GM12872 (cell line): ENCODE data around the gene UCHL5.

ENCODE experiments used
- TF ChIP-seq, protein P1 (sequence below): IDR thresholded peaks from 3 replicates; pipeline ENCODE4 v1.5.1; 2011; ENCODE audit warnings: low read depth, mild to moderate bottlenecking, low read length, moderate library complexity; ENCODE audit not compliant: insufficient read depth

UCHL5 gene, protein sequence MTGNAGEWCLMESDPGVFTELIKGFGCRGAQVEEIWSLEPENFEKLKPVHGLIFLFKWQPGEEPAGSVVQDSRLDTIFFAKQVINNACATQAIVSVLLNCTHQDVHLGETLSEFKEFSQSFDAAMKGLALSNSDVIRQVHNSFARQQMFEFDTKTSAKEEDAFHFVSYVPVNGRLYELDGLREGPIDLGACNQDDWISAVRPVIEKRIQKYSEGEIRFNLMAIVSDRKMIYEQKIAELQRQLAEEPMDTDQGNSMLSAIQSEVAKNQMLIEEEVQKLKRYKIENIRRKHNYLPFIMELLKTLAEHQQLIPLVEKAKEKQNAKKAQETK

DNA sequence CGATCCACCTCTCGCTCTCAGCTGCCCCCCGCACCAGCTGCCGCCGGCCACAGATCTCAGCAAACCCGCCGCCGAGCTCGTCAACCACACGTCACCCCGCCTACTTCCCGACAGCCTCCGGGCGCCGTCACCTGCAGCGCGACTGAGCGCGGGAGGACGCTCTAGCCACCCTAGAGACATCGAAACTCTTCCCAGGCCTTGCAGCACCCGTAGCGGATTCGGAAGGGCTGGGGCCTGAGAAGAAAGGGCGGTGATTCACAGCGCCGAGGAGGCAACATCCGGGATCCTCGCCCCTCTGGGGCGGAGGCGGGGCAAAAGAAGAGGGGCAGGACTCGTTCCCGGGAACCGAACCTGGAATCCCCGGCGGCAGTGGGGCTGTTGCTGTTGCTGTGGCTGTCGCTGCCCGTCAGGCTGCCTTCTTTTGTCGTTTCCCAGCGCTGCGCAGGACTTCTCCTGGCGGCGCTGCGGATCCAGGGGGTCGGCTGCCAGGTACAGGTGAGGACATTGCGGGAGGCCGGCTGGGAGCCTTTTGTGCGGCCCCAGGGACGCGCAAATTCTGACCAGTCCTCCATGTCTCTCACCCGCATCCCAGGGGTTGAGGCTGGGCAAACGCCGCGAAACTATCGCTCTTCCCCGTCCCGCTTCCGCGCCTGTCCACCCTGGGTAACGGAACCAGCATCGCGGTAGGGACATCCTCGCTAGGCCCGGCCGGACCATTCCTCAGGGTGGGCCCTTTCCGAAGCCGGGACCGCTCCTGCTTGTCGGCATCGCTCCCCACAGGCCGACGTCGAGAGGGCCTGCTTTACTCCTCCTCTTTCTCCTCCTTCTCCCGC, at the start of gene UCHL5, which contains the start of gene RO60:
Gene UCHL5, minus strand, starts transcription at position 79 of the 833 bp plus-strand sequence. CDS start 100 bp downstream, outside the sequence.
Gene RO60, plus strand, starts transcription at position 331 of the 833 bp plus-strand sequence. CDS start 9,443 bp downstream, outside the sequence.
- TF ChIP-seq, protein P1, sequence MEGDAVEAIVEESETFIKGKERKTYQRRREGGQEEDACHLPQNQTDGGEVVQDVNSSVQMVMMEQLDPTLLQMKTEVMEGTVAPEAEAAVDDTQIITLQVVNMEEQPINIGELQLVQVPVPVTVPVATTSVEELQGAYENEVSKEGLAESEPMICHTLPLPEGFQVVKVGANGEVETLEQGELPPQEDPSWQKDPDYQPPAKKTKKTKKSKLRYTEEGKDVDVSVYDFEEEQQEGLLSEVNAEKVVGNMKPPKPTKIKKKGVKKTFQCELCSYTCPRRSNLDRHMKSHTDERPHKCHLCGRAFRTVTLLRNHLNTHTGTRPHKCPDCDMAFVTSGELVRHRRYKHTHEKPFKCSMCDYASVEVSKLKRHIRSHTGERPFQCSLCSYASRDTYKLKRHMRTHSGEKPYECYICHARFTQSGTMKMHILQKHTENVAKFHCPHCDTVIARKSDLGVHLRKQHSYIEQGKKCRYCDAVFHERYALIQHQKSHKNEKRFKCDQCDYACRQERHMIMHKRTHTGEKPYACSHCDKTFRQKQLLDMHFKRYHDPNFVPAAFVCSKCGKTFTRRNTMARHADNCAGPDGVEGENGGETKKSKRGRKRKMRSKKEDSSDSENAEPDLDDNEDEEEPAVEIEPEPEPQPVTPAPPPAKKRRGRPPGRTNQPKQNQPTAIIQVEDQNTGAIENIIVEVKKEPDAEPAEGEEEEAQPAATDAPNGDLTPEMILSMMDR = no peak

DNA sequence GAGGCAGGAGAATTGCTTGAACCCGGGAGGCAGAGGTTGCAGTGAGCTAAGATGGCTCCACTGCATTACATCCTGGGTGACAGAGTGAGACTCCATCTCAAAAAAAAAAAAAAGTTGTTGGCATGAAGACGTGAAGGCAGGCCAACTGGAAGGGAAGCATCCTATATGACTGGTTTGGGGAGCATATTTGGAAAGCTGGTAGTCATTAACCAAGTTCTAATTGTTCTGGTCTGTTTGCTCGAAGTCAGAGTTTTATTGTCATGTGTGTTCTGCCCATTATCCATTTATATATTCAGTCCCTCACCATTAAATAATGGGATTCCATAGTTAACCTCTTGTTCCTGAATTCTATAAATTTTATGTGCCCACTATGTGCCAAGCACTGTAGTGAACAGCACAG, 49.3 kb upstream of the UCHL5 start:
- TF ChIP-seq, protein P1 = no peak

DNA sequence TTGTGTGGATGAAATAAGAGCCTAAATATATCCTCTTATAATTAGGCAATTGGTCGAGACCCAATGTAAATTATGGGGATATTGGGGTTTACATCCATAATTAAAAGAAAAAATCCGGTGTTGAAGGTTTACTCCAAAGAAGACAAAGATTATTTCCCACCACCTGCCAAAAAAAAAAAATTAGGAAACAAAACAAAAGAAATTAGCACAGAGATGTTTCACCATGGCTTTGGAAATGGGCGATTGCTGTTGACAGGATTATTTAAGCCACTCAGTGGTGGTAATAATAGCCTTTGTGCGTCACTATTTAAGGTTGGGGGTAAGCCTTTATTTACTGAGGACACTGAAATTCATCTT, 46.6 kb upstream of the UCHL5 start:
- TF ChIP-seq, protein P1 = no peak

DNA sequence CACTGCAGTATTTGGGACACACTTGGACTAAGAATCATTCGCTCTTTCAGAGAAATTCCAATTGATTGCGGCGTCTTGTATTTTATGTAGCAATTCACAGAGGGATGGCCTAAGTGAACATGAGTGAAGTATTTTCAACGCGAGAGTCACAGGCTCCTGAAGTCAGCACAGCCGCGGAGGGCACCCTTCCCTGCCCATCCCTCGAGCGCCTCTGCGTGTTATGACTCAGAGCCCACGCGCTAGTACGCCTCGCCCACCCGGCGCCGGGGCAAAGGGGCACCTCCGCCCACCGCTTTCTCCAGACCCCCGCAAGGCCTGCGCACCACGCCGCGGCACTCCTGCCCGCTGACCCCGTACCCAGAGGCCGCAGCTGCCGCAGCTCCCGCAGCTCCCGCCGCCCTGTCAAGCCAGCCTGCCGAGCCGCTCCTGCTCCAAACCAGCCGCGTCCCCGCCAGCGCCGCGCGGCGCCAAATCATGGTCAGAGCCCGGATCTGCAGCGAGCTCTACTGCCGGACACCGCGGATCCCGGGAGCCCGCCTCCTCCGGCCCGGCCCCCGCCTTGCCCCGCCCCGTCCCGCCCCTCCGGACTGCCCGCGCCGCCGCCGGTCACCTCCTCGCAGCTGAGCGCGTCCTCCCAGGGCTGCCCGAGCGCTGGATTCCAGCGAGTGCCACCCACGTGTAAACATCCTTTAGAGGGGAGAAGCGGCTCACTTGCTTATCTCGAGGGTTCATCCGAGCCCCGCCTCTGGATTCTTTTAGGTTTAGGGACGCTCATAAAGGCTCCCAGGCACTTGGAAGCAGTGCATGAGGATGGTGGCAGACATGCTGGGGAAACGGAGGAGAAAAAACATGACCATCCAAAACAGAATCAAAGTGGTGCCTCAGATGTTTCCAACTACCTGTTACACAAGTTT, 46.0 kb upstream of the UCHL5 start, which contains the start of gene GLRX2:
Gene GLRX2, minus strand, starts transcription at position 508 of the 914 bp plus-strand sequence. Its CDS starts 32 bp downstream, at position 476.
- TF ChIP-seq, protein P1 = no peak

DNA sequence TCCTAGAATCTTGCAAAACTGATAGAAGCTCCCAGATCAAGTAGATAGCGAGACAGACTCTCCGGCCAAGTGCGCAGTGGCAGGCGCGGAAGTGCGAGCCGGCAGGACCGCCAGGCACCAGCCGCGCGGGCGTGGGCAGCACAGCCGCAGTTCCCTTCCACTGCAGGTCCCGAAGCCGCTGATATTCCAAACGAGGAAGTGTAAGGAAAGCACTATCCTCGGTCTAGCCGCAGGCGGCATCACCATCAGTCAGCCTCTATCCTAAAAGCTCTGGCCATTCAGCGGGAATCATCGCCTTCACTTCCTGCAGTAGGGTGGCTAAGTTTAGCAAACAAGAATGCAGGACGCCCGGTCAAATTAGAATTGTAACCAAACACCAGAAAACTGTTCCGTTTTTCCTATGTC, 45.3 kb upstream of the UCHL5 start:
- TF ChIP-seq, protein P1 = no peak

DNA sequence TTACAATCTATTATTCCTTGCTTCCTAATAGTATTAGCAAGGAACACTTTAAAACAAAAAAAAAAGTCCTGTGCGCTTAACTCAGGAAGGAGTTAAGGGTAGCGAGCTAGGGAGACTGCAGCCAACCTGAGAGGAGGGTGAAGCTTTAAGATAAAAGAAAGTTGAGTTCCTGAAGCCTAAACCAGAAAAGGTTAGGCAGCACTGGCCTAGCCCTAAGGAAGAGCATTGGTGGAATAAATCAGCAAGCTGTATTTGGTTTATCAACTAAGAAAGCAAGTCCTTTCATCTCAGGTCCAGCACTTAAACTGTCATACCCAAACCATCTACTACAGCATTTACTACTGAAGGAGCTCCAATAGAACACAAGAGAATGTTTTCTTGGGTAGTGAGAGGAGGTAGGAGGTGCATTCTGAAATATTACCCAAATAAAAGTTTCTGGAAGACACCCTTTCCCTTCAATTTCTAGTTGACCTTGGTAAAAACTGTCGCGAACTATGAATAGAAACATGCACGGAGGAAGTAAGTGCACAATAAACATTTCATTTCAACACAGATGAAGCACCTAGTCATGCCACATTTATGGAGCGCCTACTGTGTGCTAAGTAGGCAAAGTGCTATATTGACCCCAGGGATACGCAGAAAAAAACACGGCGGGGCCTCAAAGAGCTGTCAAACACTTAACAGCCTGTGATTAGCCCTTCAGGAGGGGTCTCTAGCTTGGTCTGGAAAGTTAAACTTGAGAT, 44.8 kb upstream of the UCHL5 start:
- TF ChIP-seq, protein P1 = no peak
